Stimulated activated CD8-positive, alpha-beta memory T cell treated with anti-CD3 and anti-CD28 coated beads, Interleukin-15, amount 100 ng/mL, for 4 hours (primary cell): ENCODE data around the gene CELF4.

ENCODE experiments used
- DNase-seq, 2 donors: peaks; one replicate each; pipeline ENCODE4 v3.0.0-alpha.2; 2020; ENCODE audit warnings: low read depth in 2 of 2

Gene CELF4

DNA sequence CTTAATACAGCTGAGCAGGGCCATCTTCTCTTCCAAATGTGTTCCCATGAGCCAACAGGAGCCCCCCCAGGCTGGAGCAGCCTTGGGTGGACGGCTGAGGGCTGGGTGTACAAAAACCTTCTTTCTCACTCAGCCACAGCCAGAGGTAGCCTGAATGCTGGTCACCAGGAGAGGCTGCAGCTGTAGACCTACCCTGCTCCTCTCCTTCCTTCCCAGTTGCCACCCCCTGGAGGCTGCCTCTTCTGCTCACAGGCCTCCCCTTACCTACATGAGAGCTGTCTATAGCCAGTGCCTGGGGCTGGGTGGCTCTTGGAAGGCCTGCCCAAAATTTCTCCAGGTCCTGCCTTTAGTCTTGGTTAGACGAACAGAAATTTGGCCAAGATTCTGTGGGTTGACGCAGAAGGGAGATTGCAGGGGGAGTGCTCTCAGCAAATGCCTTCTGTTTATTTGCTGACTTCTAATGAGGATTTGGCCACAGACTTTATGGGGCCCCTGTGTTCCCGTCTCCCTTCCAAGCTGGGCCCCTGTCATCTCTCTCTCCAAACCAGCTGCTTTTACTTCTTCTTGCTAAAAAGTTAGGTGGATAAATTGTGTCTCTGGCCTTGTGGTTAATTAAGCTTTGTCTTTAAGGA lies 18.3 kb downstream of the CELF4 start:
- DNase-seq = no peak

DNA sequence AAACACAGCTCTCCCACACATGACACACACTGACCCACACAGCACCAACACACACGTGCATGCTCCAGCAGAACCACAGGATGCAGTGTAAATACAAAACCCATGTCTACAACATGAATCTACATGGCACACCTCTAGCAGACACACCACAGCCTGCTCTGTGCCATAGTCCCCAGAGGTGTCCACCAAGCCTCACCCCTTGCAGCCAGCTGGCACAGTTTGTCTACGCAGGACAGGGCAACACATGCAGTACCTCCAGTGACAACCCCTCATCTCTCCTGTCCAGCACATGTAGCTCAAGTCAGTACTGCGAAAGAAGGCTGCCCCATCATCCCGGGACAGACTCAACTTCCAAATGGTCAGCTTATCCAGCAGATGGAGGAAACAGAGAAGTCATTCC lies 18.9 kb downstream of the CELF4 start:
- no peak for DNase-seq

DNA sequence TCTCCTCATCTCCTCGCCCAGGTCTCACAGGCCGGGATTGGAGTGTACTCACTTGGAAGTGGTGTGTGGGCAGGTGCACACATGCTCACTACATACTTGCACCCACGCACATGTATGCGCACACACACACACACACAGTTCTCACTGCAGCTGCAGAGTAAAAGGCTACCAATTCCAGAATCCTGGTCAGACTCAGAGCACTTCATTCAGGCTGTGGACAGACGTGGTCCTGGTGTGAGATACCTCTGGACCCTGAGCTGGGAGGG lies 19.4 kb downstream of the CELF4 start:
- DNase-seq = no peak

DNA sequence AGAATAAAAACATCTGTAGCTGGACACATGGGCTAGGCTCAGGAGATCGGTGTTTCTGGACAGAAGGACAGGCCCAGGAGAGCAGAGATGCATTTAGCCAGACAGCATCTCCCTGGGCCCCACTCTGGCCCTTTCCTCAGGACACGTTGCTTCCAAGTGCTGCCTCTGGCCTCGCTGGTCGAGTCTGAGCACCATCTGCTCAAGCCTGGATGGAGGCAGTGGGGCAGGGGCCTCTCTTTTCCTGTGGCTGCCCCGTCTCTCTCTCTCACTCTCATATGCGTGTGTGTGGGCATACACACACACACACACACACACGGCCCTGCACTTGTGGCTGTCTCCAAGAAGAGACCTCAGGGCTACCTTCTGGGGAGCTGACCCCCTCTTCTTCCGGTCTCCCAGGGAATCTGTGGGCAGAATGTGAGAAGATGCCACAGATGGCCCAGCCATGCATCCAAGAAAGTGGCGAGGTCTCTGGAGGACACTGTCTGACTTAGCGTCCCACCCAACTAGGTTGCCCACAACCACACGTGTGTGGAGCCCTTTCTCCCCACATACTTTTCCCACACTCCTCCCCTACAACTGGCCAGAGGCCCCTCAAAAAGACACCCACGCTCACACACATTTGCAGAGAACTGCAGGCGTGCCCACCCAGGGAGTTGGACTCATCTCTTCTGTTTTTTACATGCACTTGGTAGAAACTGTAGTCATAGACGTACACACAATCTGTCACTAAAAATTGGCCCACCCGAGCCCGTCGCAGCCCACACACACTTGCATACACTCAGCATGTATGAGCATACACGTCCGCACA lies 19.9 kb downstream of the CELF4 start:
- no peak for DNase-seq

DNA sequence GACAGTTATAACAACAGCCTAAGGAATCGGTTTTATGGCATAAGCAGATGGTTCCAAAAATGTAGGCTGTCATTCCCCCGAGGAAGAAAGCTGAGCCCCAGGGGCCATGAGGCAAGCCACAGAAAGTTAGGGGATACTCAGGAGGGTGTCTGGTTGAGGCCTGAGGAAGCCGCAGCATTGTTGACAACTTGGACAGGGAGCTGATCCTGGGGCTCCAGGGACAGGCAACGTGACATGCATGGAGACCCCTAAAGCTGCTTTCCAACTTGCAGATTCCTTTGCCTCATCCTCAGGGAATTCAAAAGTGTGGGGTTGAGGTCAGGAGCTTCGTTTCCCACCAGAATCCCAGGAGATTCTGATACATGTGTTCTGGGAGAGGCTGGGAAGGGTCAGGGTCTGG lies 20.9 kb downstream of the CELF4 start:
- no peak for DNase-seq

DNA sequence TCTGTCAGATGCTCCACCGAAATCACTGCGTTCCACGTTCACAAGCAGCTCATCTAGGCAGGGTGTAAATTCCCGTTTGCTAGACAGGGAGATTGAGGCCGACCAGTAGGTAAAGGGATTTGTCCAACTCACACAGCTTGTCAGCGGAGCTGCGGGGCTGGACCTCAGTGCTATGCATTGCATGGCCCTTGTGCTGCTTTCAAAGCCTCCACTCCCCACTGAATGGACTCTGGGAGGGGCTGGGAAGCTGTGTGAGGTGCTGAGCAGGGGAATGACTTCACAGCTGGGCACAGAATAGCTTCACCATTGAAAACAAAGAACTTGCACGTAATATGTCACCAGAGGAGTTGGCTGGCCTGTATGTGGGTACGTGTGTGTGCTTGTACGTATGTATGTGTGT lies 21.4 kb downstream of the CELF4 start:
- no peak for DNase-seq

DNA sequence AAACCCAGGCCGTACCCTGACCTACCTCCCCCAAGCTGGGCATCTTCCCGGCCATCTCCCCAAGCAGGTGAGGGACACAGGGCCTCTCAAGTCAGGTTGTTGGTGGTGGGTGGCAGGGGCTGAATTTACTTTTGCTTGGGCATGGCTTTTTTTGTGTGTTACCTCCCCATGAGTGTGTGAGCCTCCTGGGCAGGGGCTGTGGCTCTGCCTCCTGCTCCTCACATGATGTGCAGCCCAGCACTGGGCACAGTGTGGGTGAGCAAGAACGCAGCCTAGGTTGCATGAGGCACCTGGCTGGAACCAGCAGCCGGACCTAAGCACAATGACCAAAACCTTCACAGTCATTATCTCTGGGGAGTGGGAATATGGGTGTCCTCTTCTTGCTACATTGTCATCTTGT lies 22.3 kb downstream of the CELF4 start:
- DNase-seq = no peak

DNA sequence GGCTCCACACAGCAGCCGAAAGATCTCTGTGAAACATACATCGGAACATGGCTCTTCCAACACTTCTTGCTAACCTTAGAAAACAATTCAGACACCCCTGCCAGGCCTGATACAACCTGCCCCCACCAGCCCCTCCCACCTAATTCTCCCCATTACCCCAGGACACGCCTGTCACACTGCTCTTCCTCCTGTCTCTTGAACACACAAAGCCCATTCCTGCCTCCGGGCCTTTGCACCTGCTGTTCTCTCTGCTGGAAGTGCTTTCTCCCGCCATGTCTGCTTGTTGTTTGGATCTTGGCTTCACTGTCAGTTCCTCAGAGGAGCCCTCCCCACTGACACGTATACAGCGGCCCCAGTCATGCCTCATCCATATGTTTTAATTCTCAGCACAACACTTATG lies 24.1 kb downstream of the CELF4 start:
- no peak for DNase-seq

DNA sequence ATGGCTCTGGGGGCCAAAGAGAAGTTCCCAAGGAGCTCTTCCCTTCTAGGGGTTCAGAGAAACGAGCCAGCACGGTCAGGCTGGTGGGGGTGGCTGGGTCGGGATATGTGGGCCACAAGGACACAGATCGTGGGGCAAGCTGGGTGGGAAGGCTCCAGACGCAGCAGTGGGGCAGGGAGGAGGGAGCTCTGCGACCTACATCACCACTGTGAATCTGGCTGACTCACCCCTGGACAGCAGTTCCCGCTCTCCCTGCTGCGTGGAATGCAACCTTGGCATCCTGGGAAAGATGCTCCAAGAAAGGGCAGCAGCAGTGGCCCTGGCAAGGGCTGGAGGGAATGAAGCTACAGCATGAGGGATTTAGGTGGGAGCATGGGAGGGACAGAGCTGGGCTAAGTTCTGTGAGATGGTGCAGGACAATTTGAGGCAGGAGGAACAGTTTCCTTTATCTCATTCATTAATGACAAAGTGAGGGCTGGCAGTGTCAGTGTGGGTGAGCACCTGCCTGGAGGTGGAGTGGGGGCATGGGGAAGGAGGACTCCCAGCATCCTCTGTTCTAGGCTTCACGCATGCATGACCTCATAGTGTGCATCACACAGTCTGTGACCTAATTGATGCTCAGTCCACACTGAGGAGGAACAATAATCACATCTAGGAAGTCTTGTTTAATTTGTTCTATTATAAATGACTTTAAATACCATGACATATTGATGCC lies 25.0 kb downstream of the CELF4 start:
- DNase-seq = no peak

DNA sequence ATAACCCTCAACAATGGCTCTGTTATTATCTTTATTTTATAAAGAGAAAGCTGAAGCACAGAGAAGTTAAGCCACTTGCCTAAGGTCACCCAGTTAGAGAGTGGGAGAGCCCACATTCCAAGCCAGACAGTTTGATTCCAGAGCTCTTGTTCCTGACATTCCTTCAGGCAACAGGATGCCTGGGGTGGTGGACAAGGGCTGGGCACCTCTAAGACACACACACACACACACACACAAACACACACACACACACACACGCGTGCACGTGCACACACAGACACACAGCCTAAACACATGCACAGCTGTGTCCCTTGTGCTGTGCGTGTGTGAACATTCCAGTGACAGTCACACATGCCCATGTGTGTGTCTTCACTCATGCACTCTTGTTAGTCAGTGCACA lies 26.4 kb downstream of the CELF4 start:
- no peak for DNase-seq

DNA sequence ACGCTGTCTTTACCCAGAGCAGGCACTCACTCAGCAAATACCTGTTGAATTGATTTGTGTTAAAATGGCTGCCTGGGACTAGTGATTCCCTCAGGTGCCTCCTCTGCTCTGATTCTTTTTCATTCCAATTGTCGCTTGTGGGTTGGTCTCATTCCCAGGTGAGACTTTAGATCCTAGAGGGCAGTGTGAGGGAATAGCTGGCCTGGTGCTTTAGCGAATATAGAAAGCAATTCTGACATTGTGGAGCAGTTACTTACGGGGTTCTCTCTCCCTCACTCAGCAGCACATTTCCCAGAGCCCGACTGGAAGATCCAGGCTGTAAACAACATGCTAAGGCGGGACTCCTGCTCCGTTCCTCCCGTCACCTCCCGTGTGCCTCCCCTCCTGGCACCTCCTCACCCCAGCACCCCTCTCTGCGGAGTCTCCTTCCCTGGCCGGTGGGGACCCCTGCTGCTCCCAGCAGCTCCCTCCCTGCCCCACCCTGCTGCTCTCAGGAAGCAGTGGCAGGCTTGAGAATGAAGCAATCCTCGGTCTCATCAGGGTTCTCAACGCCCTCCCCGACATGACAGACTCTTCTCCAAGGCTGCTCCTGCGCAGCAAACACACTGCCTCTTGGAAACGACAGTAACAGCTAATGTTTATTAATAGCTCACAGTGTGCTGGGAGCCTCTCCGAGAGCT lies 26.9 kb downstream of the CELF4 start:
- no peak for DNase-seq

DNA sequence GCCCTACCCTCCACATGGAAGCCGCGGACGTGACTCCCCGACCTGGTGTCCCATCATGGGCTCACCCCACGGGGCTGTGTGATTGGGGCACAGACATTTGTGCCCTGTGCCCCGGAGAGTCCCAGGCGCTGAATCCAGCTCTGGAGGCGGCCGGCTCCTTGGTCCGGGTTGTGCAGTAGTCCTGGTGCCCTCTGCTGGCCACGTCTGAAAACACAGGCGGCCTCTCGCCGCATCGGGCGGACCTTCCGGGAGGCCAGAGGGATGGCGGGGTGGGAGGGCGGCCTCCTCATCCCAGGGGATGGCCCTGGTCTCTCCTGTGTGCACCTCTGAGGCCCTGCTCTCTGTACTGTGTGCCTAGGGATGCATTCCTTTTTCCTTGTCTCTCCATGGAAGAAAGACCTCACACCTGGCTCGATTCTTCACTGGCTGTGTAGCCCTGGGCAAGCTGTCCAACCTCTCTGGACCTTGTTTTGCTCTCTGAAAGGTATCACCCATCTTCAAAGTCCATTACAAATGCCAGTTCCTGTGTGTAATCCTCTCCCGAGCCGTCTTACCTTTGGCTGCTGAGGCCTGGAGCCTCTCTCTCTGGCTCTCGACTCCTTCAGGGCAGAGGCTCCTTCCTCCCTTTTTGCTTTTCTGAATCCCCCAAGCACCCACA lies 27.6 kb downstream of the CELF4 start:
- no peak for DNase-seq

DNA sequence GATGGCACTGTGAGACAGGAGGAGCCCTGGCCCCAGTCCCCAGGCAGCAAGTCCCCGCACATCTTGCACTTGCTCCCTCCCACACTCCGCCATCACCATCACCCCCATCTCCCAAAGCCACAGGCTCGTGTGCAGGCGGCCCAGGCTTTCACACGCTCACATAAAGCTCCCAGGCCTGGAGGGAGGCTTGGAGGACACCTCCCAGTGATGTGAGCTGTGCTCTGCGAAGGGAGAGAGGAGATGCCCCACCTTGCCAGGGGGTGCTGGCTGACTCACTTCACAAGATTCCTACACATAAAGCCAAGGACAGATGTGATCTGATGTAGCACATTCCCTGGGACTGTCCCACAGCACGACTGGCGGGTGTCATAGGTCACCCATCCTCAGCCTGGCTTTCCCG lies 28.9 kb downstream of the CELF4 start:
- DNase-seq = no peak

DNA sequence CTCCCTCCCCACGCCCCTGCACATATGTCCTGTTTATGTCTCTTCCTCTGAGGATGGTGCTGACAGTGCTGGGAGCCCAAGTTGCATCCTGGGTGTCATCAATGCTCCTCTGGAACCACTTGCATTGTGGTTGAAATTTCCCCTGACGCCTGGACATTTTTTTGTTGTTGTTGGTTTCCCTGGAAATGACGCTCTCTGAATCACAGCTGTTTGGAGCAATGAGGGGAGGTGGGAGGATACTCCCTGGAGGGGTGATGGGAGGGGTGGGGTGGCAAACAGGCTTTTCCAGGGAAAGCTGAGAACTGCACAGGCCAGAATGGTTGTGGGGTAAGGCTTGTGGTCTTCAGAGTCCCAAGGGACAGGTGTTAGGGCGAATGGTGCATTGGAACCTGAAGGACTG lies 29.6 kb downstream of the CELF4 start:
- no peak for DNase-seq

DNA sequence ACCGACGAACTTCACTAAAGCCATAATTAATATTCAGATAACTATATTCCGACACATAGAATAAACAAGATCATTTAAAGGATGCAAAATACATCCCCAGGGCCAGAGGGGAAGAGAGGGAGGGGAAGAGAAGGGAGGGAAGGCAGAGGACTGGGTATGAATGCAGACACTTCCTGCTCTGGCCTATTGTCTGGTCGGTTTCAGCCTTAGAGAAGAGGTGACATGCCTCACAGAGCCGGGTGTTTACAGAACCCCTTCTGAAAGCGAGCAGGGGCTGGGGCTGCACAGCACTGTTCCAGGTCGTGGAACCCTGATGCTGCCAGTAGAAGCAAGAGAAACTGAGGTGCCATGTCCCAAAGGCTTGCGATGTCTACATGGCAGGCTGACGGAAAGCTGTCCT lies 31.0 kb downstream of the CELF4 start:
- DNase-seq = no peak

DNA sequence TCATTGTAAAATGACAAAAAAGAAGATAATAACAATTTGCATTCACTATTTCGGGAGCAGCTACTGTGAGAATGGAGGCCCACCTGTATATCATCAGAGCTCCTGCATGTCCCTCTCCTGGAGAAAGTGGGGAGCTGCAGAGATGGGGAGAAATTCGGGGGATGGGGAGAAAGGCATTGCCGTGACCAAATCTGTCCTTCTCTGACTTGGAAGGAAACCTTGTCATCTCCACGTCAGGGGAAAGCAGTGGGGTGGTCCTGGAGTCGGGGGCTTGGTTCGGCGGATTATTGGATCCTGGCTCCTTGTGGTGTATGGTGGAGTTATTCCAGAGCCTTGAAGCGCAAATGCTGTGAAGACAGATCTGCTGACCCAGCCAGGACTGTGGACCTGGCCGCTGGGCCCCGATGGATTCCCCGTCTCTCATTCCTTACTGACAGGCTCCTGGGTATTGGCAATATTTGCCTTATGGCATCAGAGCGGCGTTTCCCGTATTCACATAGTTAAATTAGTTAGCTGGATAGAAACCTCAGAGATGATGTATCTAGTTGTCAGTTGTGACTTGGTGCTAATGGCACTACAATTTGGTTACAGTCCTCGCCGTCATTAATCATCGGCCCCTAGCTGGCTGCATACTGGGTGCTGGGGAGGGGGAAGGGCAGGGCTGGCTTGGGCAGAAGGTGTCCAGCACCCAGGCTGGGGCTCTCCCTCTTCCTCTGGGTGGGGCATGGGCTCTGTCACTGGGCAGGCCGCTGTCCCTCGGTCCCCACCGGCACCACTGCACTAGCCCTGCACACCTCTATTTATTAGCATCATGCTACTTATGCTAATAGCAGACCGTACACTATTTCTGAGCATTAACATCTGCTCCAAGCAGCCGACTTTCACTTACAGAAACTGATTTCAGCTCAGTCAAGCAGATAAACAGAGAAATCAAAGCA lies 31.7 kb downstream of the CELF4 start:
- no peak for DNase-seq

DNA sequence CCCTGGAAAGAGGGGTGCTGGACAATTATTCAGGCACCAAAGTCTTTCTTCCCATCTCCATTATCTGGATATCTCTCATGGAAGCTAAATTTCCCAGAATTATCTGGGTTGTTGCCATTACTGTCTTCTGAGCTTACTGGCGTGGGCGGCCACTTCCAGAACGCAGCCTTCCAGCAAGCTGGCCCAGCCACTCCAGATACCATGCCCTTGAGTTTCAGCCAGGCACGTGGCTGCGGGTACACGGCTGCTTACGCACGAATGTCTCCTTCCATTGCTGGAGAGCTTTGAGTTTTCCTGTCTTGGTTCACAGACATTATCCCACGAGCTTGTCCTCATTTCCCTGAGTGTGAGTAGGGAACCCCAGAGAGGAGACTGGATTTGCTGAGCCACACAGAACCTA lies 32.7 kb downstream of the CELF4 start:
- no peak for DNase-seq

DNA sequence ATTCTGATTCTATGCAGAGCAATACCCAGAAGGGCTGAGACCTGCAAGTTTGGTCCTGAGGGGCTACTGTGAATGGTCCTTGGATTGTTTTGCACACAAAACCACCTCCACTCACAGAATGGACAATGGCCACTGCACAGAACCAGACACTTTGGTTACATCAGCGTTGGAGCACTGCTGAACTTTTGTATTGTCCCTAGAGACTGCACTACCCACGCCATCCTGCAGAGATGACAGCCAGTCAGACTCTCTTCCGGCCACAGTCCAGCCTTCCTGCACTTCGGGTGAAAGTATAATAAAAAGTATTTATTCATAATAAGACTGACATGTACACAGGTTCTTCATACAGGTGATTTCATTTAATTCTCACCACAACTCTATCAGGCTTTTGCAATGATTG lies 35.7 kb downstream of the CELF4 start:
- no peak for DNase-seq

DNA sequence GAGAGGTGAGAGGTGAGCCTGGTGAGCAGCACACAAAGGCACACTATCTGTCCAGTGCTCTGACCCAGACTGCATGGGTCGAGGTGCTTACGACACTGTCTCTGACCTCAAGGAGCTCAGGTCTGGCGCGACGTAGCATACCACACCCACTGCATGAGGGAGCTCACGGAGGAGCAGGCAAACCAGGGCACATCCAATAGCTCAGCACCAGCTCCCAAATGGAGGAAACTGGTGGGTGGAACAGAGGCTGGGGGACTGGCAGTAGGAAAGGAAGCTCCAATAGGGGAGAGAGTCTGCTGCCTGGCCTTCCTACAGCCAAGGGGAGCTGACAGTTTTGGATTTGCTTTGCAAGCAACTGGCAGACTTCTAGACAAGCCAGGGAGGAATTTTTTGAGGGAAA lies 36.3 kb downstream of the CELF4 start:
- no peak for DNase-seq

DNA sequence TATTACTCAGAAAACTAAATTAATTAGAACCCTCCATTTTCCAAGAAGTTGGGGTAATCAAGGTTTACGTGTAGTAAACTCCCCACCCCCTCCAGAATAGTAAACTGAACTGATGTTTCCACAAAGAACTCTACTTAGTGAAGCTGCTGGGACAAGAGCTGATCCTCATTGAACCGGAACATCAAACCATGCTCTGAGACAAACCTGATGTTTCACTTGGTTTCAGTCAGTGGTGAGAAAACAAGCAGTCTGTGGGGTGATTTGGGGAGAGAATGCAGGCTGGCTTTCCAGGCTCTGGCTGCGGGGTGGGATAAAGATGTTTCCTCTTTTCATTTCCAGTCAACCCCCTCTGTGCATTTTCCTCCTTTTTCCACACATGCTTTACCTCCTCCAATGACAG lies 38.2 kb downstream of the CELF4 start:
- DNase-seq = no peak

DNA sequence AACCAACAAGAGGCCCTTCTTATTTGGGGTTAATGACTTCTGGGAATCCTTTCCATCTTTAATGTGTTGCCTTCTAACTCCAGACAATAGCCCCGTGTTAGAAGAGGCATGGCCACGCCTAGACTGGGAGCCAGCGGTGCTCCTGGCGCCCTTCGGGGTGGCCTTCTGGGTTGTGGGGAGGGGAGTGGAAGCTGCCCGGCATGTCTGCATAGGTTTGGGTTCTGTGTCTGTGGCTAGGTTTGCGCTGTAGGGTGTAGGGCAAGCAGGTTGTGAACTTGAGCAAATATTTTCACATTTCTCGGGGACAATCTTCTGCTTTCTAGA lies 40.4 kb downstream of the CELF4 start:
- no peak for DNase-seq
